GM12874 (cell line): ENCODE results near the gene HTRA3.

Source experiments
- CTCF ChIP-seq: IDR thresholded peaks from 2 replicates; pipeline ENCODE4 v1.5.1; 2011; ENCODE audit warnings: low read depth, mild to moderate bottlenecking, control low read depth, low read length, moderate library complexity; ENCODE audit not compliant: insufficient read depth

Gene HTRA3

GRCh38 chr4:8303485-8304281, 34.1 kb downstream of the HTRA3 start:
- no peak for TF ChIP-seq CTCF

DNA sequence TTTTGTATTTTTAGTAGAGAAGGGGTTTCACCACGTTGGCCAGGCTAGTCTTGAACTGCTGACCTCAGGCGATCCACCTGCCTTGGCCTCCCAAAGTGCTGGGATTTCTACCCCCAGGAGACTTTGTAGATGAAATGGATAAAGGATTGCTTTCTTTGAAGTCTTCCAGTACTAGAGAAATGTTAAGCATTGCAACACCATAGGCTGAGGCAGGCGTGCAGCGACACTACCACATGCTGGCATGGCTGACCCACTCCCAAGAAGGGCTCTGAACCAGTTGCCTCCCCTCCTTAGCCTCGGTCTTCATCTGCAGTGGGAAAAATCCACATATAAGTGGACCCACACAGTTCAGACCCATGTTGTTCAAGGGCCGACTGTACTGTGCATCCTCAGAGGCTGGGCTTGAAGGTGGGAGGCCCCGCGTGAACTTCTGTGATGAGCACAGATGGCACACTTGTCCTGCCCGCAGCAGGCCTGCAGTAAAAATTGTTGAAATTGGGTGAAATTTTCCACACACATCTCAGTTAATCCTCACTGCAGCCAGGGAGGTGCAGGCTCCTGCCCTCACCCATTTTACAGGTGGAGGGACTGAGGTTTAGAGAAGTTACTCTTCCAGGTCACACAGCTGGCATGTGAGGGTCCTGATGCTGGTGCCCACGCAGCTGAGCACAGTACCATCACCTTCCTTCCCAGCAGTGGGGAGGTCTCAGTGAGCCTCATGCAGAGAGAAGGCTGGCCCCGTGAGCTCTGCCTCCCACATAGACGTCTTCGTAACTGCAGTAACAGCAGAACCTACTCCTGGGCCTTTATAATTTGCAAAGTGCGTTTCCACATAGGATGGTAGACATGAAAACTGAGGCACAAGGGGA, 35.5 kb downstream of the HTRA3 start:
- no peak for TF ChIP-seq CTCF

GRCh38 chr4:8305851-8306471, 36.4 kb downstream of the HTRA3 start:
- TF ChIP-seq CTCF: no peak

GRCh38 chr4:8306511-8307021, 37.0 kb downstream of the HTRA3 start:
- no peak for TF ChIP-seq CTCF

GRCh38 chr4:8307121-8307520, 37.6 kb downstream of the HTRA3 start:
- TF ChIP-seq CTCF: no peak

GRCh38 chr4:8307714-8308113, 38.2 kb downstream of the HTRA3 start:
- no peak for TF ChIP-seq CTCF

GRCh38 chr4:8308144-8308543, 38.6 kb downstream of the HTRA3 start:
- no peak for TF ChIP-seq CTCF
